ENCODE results near the gene SART3. TPM values are rescaled to one million over a fixed set of nuclear protein-coding genes. Genes with fewer than 3 reads are reported as not detected.
"Not testable (repeated sequence)": the region's sequence is repeated elsewhere in the genome, so short reads cannot be mapped to it uniquely, and the experiment has no call there.

Gene SART3
- total RNA-seq, 1 donor: 51.7 TPM

- no peak for DNase-seq (ENCODE audit: low read depth in 2 of 3, low spot score in 2 of 3)
These were observed 58.1 kb downstream of the SART3 start for GRCh38 chr12:108502922-108503321.

GRCh38 chr12:108498136-108498535 is 62.8 kb downstream of the SART3 start:
- no peak for DNase-seq (ENCODE audit: low read depth in 2 of 3, low spot score in 2 of 3)

GRCh38 chr12:108495823-108496579 is 65.0 kb downstream of the SART3 start:
- no peak for DNase-seq (ENCODE audit: low read depth in 2 of 3, low spot score in 2 of 3)

GRCh38 chr12:108495054-108495453 is 65.9 kb downstream of the SART3 start:
- DNase-seq (ENCODE audit: low read depth in 2 of 3, low spot score in 2 of 3): peak in 1 of 3 donors; percentile 46

- no peak for DNase-seq (ENCODE audit: low read depth in 2 of 3, low spot score in 2 of 3)
These were observed 69.7 kb downstream of the SART3 start for GRCh38 chr12:108491256-108491655.

- not testable (repeated sequence) for DNase-seq (ENCODE audit: low read depth in 2 of 3, low spot score in 2 of 3)
These were observed 73.9 kb downstream of the SART3 start for GRCh38 chr12:108487029-108487428.

GRCh38 chr12:108485371-108485770 is 75.6 kb downstream of the SART3 start:
- not testable (repeated sequence) for DNase-seq (ENCODE audit: low read depth in 2 of 3, low spot score in 2 of 3)

- no peak for DNase-seq (ENCODE audit: low read depth in 2 of 3, low spot score in 2 of 3)
These were observed 76.1 kb downstream of the SART3 start for GRCh38 chr12:108484845-108485244.

- no peak for DNase-seq (ENCODE audit: low read depth in 2 of 3, low spot score in 2 of 3)
These were observed 76.5 kb downstream of the SART3 start for GRCh38 chr12:108484431-108484830.

- no peak for DNase-seq (ENCODE audit: low read depth in 2 of 3, low spot score in 2 of 3)
These were observed 77.5 kb downstream of the SART3 start for GRCh38 chr12:108483213-108484059.

GRCh38 chr12:108482717-108483212 is 78.2 kb downstream of the SART3 start:
- DNase-seq (ENCODE audit: low read depth in 2 of 3, low spot score in 2 of 3): no peak

- no peak for DNase-seq (ENCODE audit: low read depth in 2 of 3, low spot score in 2 of 3)
These were observed 81.5 kb downstream of the SART3 start for GRCh38 chr12:108479364-108480070.

- no peak for DNase-seq (ENCODE audit: low read depth in 2 of 3, low spot score in 2 of 3)
These were observed 82.3 kb downstream of the SART3 start for GRCh38 chr12:108478611-108479206.

GRCh38 chr12:108477881-108478259 is 83.1 kb downstream of the SART3 start:
- no peak for DNase-seq (ENCODE audit: low read depth in 2 of 3, low spot score in 2 of 3)

GRCh38 chr12:108477055-108477880 is 83.7 kb downstream of the SART3 start:
- DNase-seq (ENCODE audit: low read depth in 2 of 3, low spot score in 2 of 3): no peak

GRCh38 chr12:108475396-108475795 is 85.6 kb downstream of the SART3 start:
- no peak for DNase-seq (ENCODE audit: low read depth in 2 of 3, low spot score in 2 of 3)

GRCh38 chr12:108473400-108474055 is 87.4 kb downstream of the SART3 start:
- no peak for DNase-seq (ENCODE audit: low read depth in 2 of 3, low spot score in 2 of 3)
